Fibroblast of villous mesenchyme (primary cell): ENCODE measurements around the gene PCNX1. TPM values are rescaled to one million over a fixed set of nuclear protein-coding genes. Genes with fewer than 3 reads are reported as not detected.

ENCODE experiments used
- DNase-seq: peaks from one replicate; pipeline ENCODE4 v3.0.0-alpha.2; 2010; ENCODE audit warnings: low read depth
- H3K4me3 ChIP-seq: 2 replicates; pipeline ENCODE4 v1.5.1; 2011; ENCODE audit warnings: low read depth, mild to moderate bottlenecking, low read length
- CTCF ChIP-seq: IDR thresholded peaks from 2 replicates; pipeline ENCODE4 v1.5.1; 2012; ENCODE audit warnings: low read depth, mild to moderate bottlenecking, low read length; ENCODE audit not compliant: insufficient read depth
- total RNA-seq: library from RNA; depleted of rRNA; stranded (reverse); fragments of >200 nt; gene quantifications from 2 replicates; pipeline ENCODE4 v1.2.3, GENCODE V29; 2012

The PCNX1 gene
- total RNA-seq, 1 donor, result 69.5 TPM

- no peak for TF ChIP-seq CTCF
- H3K4me3 ChIP-seq, result no peak overlapping the region
- no peak for DNase-seq
Measured at GRCh38 chr14:70916799-70917198, 9.5 kb downstream of the PCNX1 start.

DNA sequence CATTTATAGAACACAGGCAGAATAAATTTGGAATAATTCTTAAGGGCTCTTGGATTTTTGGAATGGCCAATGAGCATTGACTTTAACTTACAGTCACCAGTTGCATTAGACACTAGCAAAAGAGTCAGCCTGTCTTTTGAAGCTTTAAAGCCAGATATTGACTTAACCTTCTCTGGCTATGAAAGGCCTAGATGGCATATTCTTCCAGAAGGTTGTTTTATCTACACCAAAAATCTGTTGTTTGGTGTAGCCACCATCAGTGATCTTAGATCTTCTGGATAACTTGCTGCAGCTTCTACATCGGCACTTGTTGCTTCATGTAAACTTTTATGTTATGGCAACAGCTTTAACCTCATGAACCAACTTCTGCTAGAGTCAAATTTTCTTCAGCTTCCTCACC is 10.4 kb downstream of the PCNX1 start:
- no peak for TF ChIP-seq CTCF
- H3K4me3 ChIP-seq, result no peak overlapping the region
- DNase-seq, result no peak

DNA sequence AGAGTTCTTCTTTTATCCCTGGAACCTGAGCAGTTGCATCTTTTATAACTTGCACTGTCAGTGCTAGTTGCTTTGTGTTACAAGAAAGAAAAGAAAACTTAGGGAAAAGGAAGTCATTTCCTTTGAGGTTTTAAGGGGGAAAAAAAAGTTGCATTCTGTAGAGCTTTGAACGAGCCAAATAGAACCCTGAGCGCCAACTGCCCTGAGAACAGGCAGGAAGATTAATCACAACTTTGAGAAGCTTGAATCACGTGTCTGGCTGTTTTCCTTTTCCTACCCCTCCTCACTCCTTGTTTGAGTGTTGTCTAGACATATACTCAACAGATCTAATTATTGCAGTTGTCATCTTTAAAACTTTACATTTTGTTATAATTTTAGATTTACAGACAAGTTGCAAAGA is 12.5 kb downstream of the PCNX1 start:
- TF ChIP-seq CTCF, result no peak
- peak; percentile 47 for DNase-seq

DNA sequence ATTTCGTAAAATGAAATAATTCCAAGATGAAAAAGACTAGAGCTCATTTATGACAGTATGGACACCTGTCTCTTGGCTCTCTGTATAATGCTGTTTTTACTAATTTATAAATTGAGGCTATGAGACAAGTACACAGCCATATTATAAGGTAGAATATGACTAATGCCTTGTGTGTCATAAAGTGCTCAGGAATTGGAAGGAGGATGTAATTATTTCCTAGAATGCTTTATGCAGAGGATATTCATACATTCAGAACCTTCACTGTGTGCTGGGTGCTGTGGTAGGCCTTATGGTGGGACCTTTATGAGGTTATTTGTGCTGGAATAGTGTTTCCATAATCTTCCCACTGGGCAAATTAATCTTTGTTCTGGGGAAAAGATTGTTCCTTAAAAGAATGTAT is 13.3 kb downstream of the PCNX1 start:
- DNase-seq, result no peak
- no peak for TF ChIP-seq CTCF
- H3K4me3 ChIP-seq, result no peak overlapping the region

More for the DNA sequence above, 12.5 kb downstream of the PCNX1 start:
- no peak overlapping the region for H3K4me3 ChIP-seq

DNA sequence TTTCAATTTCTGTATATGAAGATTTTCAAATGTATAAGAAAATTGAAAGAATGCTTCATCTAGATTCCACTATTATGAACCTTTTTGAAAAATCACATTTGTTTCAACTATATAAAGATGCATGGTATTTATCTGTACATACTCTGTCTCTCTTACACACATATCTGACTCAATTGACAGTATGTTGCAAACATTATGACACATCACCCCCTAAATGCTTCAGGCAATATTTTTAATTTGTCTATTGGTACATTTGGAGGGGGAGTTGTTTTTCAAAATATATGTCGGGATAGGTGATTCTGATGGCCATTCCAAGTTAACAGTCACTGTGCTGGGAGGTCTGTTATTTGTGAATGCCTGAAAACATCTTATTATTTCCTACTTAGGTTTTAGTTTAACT is 14.4 kb downstream of the PCNX1 start:
- TF ChIP-seq CTCF, result no peak
- no peak overlapping the region for H3K4me3 ChIP-seq
- DNase-seq, result peak; percentile 30

DNA sequence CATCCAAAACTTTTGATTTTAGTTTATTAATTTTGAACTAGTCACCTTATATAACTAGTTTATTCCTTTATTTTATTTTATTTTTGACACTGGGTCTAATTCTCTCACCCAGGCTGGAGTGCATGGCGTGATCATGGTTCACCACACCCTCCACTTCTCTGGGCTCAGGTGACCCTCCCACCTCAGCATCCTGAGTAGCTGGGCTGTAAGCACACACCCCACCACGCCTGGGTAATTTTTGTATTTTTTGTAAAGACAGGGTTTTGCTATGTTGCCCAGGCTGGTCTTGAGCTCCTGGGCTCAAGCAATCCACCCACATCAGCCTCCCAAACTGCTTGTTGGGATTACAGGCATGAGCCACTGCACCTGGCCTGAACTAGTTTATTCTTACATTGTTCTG is 17.3 kb downstream of the PCNX1 start:
- H3K4me3 ChIP-seq, result no peak overlapping the region
- DNase-seq, result no peak
- no peak for TF ChIP-seq CTCF

- TF ChIP-seq CTCF, result no peak
- H3K4me3 ChIP-seq, result no peak overlapping the region
- DNase-seq, result no peak
Measured at GRCh38 chr14:70926235-70926830, 19.1 kb downstream of the PCNX1 start.
